Keratinocyte (primary cell): Measurements from ENCODE around the gene BTN3A1.

ENCODE experiments used
- EZH2 ChIP-seq: IDR thresholded peaks from one replicate; pipeline ENCODE4 v1.6.1; 2012; ENCODE audit warnings: inconsistent platforms, mild to moderate bottlenecking, low read length, moderate library complexity
- TF ChIP-seq, protein P1 (sequence below), 3 experiments: IDR thresholded peaks in 1 of 3; conservative IDR thresholded peaks in 1 of 3; optimal IDR thresholded peaks in 1 of 3; 2 replicates in 2 of 3; 3 replicates in 1 of 3; pipeline versions ENCODE3 to v1.5.1; 2011; ENCODE audit warnings: low read length in 3 of 3, mild to moderate bottlenecking in 3 of 3, moderate library complexity in 2 of 3, control low read depth in 1 of 3, inconsistent platforms in 1 of 3; ENCODE audit not compliant: insufficient read depth in 2 of 3; ENCODE audit errors: extremely low read depth in 1 of 3

DNA sequence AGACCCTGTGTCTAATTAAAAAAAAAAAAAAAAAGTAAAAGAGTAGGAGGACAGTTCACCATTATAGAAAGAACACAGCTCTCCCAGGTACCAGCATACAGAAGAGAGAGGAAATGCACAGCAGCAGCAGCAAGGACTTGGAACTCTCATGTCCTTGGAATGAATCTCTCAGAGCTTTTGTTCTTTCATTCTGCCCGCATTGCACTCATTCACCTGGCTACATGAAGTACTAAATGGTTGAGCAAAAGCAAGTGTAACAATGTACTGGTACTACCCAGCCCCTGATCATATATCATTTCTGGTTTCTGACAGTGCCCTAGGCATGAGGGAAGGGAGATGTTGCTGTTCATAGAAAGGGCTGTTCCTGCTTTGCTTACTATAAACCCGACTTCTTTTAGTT lies 26.1 kb downstream of the BTN3A1 start:
- TF ChIP-seq, protein P1, sequence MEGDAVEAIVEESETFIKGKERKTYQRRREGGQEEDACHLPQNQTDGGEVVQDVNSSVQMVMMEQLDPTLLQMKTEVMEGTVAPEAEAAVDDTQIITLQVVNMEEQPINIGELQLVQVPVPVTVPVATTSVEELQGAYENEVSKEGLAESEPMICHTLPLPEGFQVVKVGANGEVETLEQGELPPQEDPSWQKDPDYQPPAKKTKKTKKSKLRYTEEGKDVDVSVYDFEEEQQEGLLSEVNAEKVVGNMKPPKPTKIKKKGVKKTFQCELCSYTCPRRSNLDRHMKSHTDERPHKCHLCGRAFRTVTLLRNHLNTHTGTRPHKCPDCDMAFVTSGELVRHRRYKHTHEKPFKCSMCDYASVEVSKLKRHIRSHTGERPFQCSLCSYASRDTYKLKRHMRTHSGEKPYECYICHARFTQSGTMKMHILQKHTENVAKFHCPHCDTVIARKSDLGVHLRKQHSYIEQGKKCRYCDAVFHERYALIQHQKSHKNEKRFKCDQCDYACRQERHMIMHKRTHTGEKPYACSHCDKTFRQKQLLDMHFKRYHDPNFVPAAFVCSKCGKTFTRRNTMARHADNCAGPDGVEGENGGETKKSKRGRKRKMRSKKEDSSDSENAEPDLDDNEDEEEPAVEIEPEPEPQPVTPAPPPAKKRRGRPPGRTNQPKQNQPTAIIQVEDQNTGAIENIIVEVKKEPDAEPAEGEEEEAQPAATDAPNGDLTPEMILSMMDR (optimal IDR thresholded peaks at IDR 0.05 in 1 of 3, IDR thresholded peaks at IDR 0.05 in 1 of 3, conservative IDR thresholded peaks at IDR 0.05 in 1 of 3; ENCODE audit: extremely low read depth in 1 of 3, insufficient read depth in 2 of 3, low read length in 3 of 3), result no peak
- TF ChIP-seq EZH2, result no peak
